Lung (tissue), 12 donors: ENCODE measurements around the gene AHCYL1. TPM values are rescaled to one million over a fixed set of nuclear protein-coding genes. Genes with fewer than 3 reads are reported as not detected.

Experiments used
- ATAC-seq: fragments of 200-7000 bp; cut with Tn5 transposase; one replicate; pipeline ENCODE4 v1.9.1; 2020; ENCODE audit warnings: moderate number of reproducible peaks; ENCODE audit not compliant: insufficient read depth, low FRiP score
- DNase-seq, 3 donors: peaks; one replicate each; pipeline ENCODE4 v3.0.0-alpha.2; 2013 to 2017
- H3K27ac ChIP-seq, 2 donors: one replicate each; pipeline ENCODE4 v1.5.1; 2013; ENCODE audit warnings: mild to moderate bottlenecking in 2 of 2, moderate library complexity in 2 of 2, control low read depth in 1 of 2, inconsistent platforms in 1 of 2, low read depth in 1 of 2, low read length in 1 of 2
- H3K27me3 ChIP-seq, 3 donors: one replicate each; pipeline ENCODE4 v1.5.1; 2013; ENCODE audit warnings: low read length in 2 of 3; ENCODE audit not compliant: control insufficient read depth in 3 of 3, insufficient read depth in 3 of 3
- H3K36me3 ChIP-seq, 4 donors: one replicate each; pipeline ENCODE4 v1.5.1; 2013; ENCODE audit warnings: low read length in 4 of 4, mild to moderate bottlenecking in 1 of 4, moderate library complexity in 1 of 4; ENCODE audit not compliant: control insufficient read depth in 4 of 4, insufficient read depth in 4 of 4
- H3K4me1 ChIP-seq, 5 donors: one replicate each; pipeline ENCODE4 v1.5.1; 2013; ENCODE audit warnings: low read length in 5 of 5, mild to moderate bottlenecking in 2 of 5, moderate library complexity in 1 of 5; ENCODE audit not compliant: control insufficient read depth in 5 of 5, insufficient read depth in 5 of 5
- H3K4me3 ChIP-seq: one replicate; pipeline ENCODE4 v1.5.1; 2013; ENCODE audit warnings: mild to moderate bottlenecking, control low read depth, moderate library complexity
- H3K9ac ChIP-seq, 2 donors: one replicate each; pipeline ENCODE4 v1.5.1; 2013; ENCODE audit warnings: low read length in 2 of 2, control low read depth in 1 of 2; ENCODE audit not compliant: insufficient read depth in 1 of 2
- H3K9me3 ChIP-seq, 4 donors: one replicate each; pipeline ENCODE4 v1.5.1; 2013; ENCODE audit warnings: low read length in 3 of 4, mild to moderate bottlenecking in 1 of 4, moderate library complexity in 1 of 4; ENCODE audit not compliant: control insufficient read depth in 4 of 4, insufficient read depth in 3 of 4
- WGBS, 2 donors: extraction: QIAGEN DNeasy Blood & Tissue Kit; methylation state at CpG; one replicate each; pipeline ENCODE4 v1.1.7; 2013; 5-methylcytosine and 5-hydroxymethylcytosine counted together
- polyA plus RNA-seq, 2 donors: library from polyadenylated mRNA; stranded (reverse); fragments of 200-250 nt; gene quantifications; one replicate each; pipeline ENCODE4 v1.2.1, GENCODE V29; 2013
- total RNA-seq, 2 donors: library from RNA; depleted of rRNA in 1 of 2; stranded (reverse); fragments of >200 nt in 1 of 2; gene quantifications; one replicate each; pipeline ENCODE4 v1.2.1, GENCODE V29; 2014 to 2021
- TF ChIP-seq, protein P1 (sequence below): IDR thresholded peaks from 2 replicates; pipeline ENCODE4 v1.5.1; 2012; ENCODE audit warnings: mild to moderate bottlenecking; ENCODE audit errors: control extremely low read depth, extremely low read depth
- donor health status: control.
- donor health status: control.
- donor health status: Bipolar disorder and iron deficiency.
- donor health status: healthy.
- donor health status: DM: yes; HTN: yes; CAD: no.

The AHCYL1 gene
- total and polyA plus RNA-seq, 4 donors: 44.4 to 77.7 (median 56.3) TPM

DNA sequence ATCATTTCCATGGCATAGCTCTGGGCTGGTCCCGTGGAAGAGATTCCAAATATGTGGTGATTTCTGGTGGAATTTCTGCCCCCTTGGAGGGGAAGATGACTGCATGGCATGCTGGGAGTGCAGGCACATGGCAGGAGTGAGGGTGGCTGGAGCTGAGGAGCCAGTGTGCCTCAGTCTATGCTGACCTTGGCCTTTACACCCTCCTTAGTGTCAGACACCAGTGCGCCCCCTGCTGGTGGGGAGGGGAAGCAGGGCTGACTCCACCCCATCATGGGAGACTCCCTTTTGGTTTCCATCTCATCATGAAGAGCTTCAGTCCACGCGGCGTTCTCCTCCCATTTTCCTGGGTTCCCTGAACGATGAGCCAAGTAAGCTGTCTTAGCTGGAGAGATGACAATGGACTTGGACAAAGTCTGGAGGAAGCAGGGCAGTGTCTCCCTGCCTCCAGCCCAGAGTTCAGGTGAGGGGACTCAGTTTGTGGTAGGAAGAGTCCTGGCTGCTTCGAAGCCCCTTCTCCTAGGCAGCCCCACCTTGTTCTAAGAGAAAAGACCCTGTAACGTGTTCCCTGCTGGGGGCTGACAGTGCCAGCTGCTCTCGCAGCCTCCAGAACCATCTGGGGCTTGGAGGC lies 75.6 kb downstream of the AHCYL1 start:
- H3K9me3 ChIP-seq: peaks cover 0 to 2% (median 0%) of the 10 kb centered on the region in 4 donors
- peaks cover 0 to 3% (median 0%) of the 10 kb centered on the region in 5 donors for H3K4me1 ChIP-seq
- TF ChIP-seq, protein P1, sequence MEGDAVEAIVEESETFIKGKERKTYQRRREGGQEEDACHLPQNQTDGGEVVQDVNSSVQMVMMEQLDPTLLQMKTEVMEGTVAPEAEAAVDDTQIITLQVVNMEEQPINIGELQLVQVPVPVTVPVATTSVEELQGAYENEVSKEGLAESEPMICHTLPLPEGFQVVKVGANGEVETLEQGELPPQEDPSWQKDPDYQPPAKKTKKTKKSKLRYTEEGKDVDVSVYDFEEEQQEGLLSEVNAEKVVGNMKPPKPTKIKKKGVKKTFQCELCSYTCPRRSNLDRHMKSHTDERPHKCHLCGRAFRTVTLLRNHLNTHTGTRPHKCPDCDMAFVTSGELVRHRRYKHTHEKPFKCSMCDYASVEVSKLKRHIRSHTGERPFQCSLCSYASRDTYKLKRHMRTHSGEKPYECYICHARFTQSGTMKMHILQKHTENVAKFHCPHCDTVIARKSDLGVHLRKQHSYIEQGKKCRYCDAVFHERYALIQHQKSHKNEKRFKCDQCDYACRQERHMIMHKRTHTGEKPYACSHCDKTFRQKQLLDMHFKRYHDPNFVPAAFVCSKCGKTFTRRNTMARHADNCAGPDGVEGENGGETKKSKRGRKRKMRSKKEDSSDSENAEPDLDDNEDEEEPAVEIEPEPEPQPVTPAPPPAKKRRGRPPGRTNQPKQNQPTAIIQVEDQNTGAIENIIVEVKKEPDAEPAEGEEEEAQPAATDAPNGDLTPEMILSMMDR: no peak
- WGBS, 2 donors: 87 to 94% methylated on average over 9 of the region's 9 CpGs
- no peak for ATAC-seq
- peaks cover 11 to 40% (median 13%) of the 10 kb centered on the region in 4 donors for H3K36me3 ChIP-seq
- no peak overlapping the region for H3K4me3 ChIP-seq
- DNase-seq: no peak
- no peaks in the 10 kb centered on the region for H3K27me3 ChIP-seq
- H3K9ac ChIP-seq: no peak overlapping the region
- no peak overlapping the region for H3K27ac ChIP-seq

DNA sequence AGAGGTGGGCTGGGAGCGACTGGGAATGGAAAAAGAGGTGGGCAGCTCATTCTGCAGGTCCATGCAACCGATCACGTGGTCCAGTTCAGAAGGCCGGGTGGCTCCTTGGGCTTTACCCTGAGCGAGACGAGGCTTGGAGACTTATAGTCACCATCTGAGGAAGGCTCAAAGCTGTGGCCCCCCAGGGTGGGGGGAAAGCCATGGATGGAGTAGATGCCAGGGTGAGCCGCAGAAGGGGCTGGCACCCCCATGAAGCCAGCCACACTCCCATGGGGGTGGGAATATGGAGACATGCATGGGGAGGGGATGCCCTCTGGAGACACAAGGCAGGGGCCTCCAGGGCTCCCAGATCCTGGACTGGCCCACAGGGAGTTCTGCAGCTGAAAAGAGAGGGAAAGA lies 76.1 kb downstream of the AHCYL1 start:
- Histone ChIP-seq H3K36me3 (peaks cover 9 to 36% (median 12%) of the 10 kb centered on the region in 4 donors), H3K27ac (no peak overlapping the region), H3K9ac (no peak overlapping the region), H3K27me3 (no peaks in the 10 kb centered on the region), H3K4me1 (peaks cover 0 to 3% (median 0%) of the 10 kb centered on the region in 5 donors), H3K4me3 (no peak overlapping the region), H3K9me3 (peaks cover 0 to 2% (median 0%) of the 10 kb centered on the region in 4 donors)
- 91 to 97% methylated on average over 7 of the region's 7 CpGs for WGBS, 2 donors
- TF ChIP-seq, protein P1: no peak
- DNase-seq (no peak), ATAC-seq (no peak)

DNA sequence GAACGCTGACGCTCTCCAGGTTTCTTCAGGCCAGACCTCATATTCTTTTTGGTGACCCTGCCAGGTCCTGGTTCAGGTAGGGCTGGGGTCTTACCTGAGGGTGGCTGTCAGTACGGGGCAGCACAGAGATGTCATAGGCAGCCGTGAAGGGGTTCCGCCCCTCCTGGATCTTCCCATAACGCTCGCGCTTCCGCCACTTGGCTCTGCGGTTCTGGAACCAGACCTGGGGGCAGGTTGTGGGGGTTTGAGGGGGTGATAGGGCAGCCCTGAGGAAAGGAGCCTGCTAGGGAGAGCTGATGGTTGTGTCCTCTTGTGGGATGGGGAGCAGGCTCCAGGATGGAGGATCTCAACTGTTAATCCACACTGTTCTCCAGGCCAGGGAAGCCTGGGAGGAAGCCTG lies 76.8 kb downstream of the AHCYL1 start:
- Histone ChIP-seq H3K9me3 (peaks cover 0 to 2% (median 0%) of the 10 kb centered on the region in 4 donors), H3K9ac (no peak overlapping the region), H3K4me1 (peaks cover 0 to 3% (median 0%) of the 10 kb centered on the region in 5 donors), H3K27ac (no peak overlapping the region), H3K27me3 (peaks cover 0 to 5% (median 2%) of the 10 kb centered on the region in 3 donors), H3K36me3 (peaks cover 6 to 30% (median 8%) of the 10 kb centered on the region in 4 donors), H3K4me3 (no peak overlapping the region)
- no peak for DNase-seq
- WGBS, 2 donors: 96 to 98% methylated on average over 10 of the region's 10 CpGs
- no peak for ATAC-seq
- TF ChIP-seq, protein P1: no peak
